SK-N-SH treated with all-trans-retinoic acid at 6 μM for 48 hours (cell line): Measurements from ENCODE around the gene PTPRB.

ENCODE experiments used
- ARNTL ChIP-seq: fragments of 450-650 bp; formaldehyde crosslinking; IDR thresholded peaks from 2 replicates; pipeline ENCODE4 v1.5.0; 2020; ENCODE audit warnings: low read depth, mild to moderate bottlenecking, moderate library complexity, borderline replicate concordance
- BACH2 ChIP-seq: fragments of 250-450 bp; sonication (Bioruptor Pico); IDR thresholded peaks from 2 replicates; pipeline ENCODE4 v1.9.0; 2021; ENCODE audit warnings: mild to moderate bottlenecking, borderline replicate concordance
- ISL1 ChIP-seq: fragments of 250-450 bp; sonication (Bioruptor Pico); IDR thresholded peaks from 2 replicates; pipeline ENCODE4 v2.1.2; 2022; ENCODE audit warnings: mild to moderate bottlenecking, moderate library complexity
- RARB ChIP-seq: fragments of 250-450 bp; sonication (Bioruptor Pico); IDR thresholded peaks from 2 replicates; pipeline ENCODE4 v1.8.0; 2021; ENCODE audit warnings: mild to moderate bottlenecking, moderate library complexity
- TF ChIP-seq, protein P1 (sequence below): fragments of 250-450 bp; sonication (Bioruptor Pico); IDR thresholded peaks from 2 replicates; pipeline ENCODE4 v1.8.0; 2020; ENCODE audit warnings: mild to moderate bottlenecking, moderate library complexity, borderline replicate concordance

DNA sequence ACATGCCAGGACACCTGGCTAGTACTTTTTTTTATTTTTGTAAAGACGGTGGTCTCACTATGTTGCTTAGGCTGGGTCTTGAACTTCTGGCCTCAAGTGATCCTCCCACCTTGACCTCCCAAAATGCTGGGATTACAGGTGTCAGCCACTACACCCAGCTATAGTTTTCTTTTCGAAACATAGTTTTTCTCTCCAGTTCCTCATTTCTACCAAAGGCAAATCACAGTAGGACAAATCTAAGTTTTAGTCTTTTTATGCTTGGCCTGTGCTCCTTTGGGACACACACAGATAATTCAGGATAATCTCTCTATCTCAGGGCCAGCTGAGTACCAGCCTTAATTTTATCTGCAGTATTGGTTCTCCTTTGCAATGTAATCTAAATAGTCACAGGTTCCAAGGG lies 170.5 kb downstream of the PTPRB start:
- TF ChIP-seq ARNTL (no peak), RARB (CRISPR knock-in tag) (no peak), ISL1 (CRISPR knock-in tag) (no peak), BACH2 (CRISPR knock-in tag) (no peak)
- TF ChIP-seq, protein P1, sequence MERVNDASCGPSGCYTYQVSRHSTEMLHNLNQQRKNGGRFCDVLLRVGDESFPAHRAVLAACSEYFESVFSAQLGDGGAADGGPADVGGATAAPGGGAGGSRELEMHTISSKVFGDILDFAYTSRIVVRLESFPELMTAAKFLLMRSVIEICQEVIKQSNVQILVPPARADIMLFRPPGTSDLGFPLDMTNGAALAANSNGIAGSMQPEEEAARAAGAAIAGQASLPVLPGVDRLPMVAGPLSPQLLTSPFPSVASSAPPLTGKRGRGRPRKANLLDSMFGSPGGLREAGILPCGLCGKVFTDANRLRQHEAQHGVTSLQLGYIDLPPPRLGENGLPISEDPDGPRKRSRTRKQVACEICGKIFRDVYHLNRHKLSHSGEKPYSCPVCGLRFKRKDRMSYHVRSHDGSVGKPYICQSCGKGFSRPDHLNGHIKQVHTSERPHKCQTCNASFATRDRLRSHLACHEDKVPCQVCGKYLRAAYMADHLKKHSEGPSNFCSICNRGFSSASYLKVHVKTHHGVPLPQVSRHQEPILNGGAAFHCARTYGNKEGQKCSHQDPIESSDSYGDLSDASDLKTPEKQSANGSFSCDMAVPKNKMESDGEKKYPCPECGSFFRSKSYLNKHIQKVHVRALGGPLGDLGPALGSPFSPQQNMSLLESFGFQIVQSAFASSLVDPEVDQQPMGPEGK (CRISPR knock-in tag), result no peak
